ENCODE results near the gene FRRS1. TPM values are rescaled to one million over a fixed set of nuclear protein-coding genes. Genes with fewer than 3 reads are reported as not detected.

Gene FRRS1
- total and polyA plus RNA-seq, 2 experiments from 2014 or later = 0.34 to 6.8 TPM

DNA sequence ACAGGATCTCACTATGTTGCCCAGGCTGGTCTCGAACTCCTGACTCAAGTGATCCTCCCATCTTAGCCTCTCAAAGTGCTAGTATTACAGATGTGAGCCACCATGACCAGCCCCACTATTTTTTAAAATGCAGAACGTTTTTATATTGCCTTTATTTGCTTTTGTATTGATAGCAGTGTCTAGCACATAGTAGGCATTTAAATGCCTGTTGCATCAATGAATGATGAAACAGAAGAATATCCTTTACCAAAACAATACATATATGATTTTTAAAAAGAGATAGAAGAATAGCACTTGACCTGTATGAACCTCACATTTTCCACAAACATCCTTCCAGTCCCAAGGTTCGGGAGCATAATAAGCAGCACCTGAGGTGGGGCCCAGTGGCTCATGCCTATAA is 16.5 kb upstream of the FRRS1 start:
- Histone ChIP-seq H3F3A (replicated peaks; ENCODE audit: low read depth) (no peaks in the 10 kb centered on the region), H4K20me1 (replicated peaks; ENCODE audit: insufficient read depth) (no peaks in the 10 kb centered on the region), H3K27me3 (ENCODE audit: insufficient read depth) (no peaks in the 10 kb centered on the region), H3K4me2 (no peak overlapping the region), H2AFZ (no peak overlapping the region), H3K27ac (ENCODE audit: low read depth) (no peak overlapping the region), H3K4me1 (ENCODE audit: insufficient read depth) (no peaks in the 10 kb centered on the region), H3K9me2 (ENCODE audit: insufficient read depth) (0 out of 2 replicates have a peak, but pooled peaks cover 3% of the 10 kb centered on the region), H3K79me2 (replicated peaks; ENCODE audit: insufficient read depth) (no peaks in the 10 kb centered on the region), H3K4me3 (no peak overlapping the region), H3K36me3 (ENCODE audit: insufficient read depth) (no peaks in the 10 kb centered on the region)
- TF ChIP-seq JUNB (IDR thresholded peaks at IDR 0.05; ENCODE audit: unreplicated experiment) (no peak), NANOG (IDR thresholded peaks at IDR 0.05; ENCODE audit: borderline replicate concordance) (no peak), ETS1 (IDR thresholded peaks at IDR 0.05) (no peak), EZH2phosphoT487 (IDR thresholded peaks at IDR 0.05; ENCODE audit: unreplicated experiment) (no peak), ZNF462 (CRISPR knock-in tag; IDR thresholded peaks at IDR 0.05) (no peak), POLR2AphosphoS5 (IDR thresholded peaks at IDR 0.05; ENCODE audit: low read depth) (no peak), ZNF331 (CRISPR knock-in tag; IDR thresholded peaks at IDR 0.05; ENCODE audit: low read depth) (no peak), CTCF (conservative IDR thresholded peaks at IDR 0.05; ENCODE audit: low read depth in 2 of 2) (no peak), EZH2 (IDR thresholded peaks at IDR 0.05; ENCODE audit: low read depth, unreplicated experiment) (no peak), ZNF114 (CRISPR knock-in tag; IDR thresholded peaks at IDR 0.05) (no peak), STAT1 (IDR thresholded peaks at IDR 0.05; ENCODE audit: unreplicated experiment) (no peak), CREB1 (CRISPR knock-in tag; IDR thresholded peaks at IDR 0.05; ENCODE audit: low read depth) (no peak)
- TF ChIP-seq, protein P1, sequence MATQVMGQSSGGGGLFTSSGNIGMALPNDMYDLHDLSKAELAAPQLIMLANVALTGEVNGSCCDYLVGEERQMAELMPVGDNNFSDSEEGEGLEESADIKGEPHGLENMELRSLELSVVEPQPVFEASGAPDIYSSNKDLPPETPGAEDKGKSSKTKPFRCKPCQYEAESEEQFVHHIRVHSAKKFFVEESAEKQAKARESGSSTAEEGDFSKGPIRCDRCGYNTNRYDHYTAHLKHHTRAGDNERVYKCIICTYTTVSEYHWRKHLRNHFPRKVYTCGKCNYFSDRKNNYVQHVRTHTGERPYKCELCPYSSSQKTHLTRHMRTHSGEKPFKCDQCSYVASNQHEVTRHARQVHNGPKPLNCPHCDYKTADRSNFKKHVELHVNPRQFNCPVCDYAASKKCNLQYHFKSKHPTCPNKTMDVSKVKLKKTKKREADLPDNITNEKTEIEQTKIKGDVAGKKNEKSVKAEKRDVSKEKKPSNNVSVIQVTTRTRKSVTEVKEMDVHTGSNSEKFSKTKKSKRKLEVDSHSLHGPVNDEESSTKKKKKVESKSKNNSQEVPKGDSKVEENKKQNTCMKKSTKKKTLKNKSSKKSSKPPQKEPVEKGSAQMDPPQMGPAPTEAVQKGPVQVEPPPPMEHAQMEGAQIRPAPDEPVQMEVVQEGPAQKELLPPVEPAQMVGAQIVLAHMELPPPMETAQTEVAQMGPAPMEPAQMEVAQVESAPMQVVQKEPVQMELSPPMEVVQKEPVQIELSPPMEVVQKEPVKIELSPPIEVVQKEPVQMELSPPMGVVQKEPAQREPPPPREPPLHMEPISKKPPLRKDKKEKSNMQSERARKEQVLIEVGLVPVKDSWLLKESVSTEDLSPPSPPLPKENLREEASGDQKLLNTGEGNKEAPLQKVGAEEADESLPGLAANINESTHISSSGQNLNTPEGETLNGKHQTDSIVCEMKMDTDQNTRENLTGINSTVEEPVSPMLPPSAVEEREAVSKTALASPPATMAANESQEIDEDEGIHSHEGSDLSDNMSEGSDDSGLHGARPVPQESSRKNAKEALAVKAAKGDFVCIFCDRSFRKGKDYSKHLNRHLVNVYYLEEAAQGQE (IDR thresholded peaks at IDR 0.05; ENCODE audit: unreplicated experiment) = no peak
- H3K27me3 Mint-ChIP-seq (ENCODE audit: insufficient read depth, low read depth, poor library complexity) = peaks cover 2% of the 10 kb centered on the region
- H3K9me3 Mint-ChIP-seq = no peaks in the 10 kb centered on the region
- no peak overlapping the region for H3K27ac Mint-ChIP-seq
- no peak overlapping the region for H3K4me3 Mint-ChIP-seq
- no peaks in the 10 kb centered on the region for H3K4me1 Mint-ChIP-seq
- DNase-seq (ENCODE audit: low spot score) (no peak), ATAC-seq (no peak)
- H3K36me3 Mint-ChIP-seq (ENCODE audit: low read depth) = no peaks in the 10 kb centered on the region
